H9 (cell line): ENCODE results near the gene ZNF783. TPM values are rescaled to one million over a fixed set of nuclear protein-coding genes. Genes with fewer than 3 reads are reported as not detected.
A peak's percentile ranks its signal among the peaks of the same experiment; 100 is the strongest.
"Not testable (repeated sequence)": the region's sequence is repeated elsewhere in the genome, so short reads cannot be mapped to it uniquely, and the experiment has no call there.

Experiments used
- DNase-seq: peaks from one replicate; pipeline ENCODE4 v3.0.0-alpha.2; 2017
- H2AFZ ChIP-seq: one replicate; pipeline ENCODE4 v1.6.1; 2013; ENCODE audit warnings: mild to moderate bottlenecking, low read length, control low read depth, moderate library complexity
- H2AK5ac ChIP-seq: 2 replicates; pipeline ENCODE4 v1.6.1; 2013; ENCODE audit warnings: low read length, control low read depth, mixed read lengths; ENCODE audit not compliant: insufficient read length
- H2BK120ac ChIP-seq: one replicate; pipeline ENCODE4 v1.6.1; 2013; ENCODE audit warnings: low read depth, mild to moderate bottlenecking, low read length, control low read depth, inconsistent platforms; ENCODE audit not compliant: poor library complexity, severe bottlenecking
- H2BK12ac ChIP-seq: 2 replicates; pipeline ENCODE4 v1.6.1; 2013; ENCODE audit warnings: low read length, control low read depth, mixed read lengths, low read depth; ENCODE audit not compliant: insufficient read length
- H2BK15ac ChIP-seq: 2 replicates; pipeline ENCODE4 v1.6.1; 2013; ENCODE audit warnings: low read depth, low read length, control low read depth
- H2BK20ac ChIP-seq: one replicate; pipeline ENCODE4 v1.6.1; 2013; ENCODE audit warnings: low read depth, mild to moderate bottlenecking, low read length, control low read depth, inconsistent platforms; ENCODE audit not compliant: poor library complexity, severe bottlenecking
- H2BK5ac ChIP-seq: 2 replicates; pipeline ENCODE4 v1.6.1; 2013; ENCODE audit warnings: low read length, control low read depth, mixed read lengths; ENCODE audit not compliant: insufficient read length
- H3K14ac ChIP-seq: 2 replicates; pipeline ENCODE4 v1.6.1; 2013; ENCODE audit warnings: low read length, control low read depth; ENCODE audit not compliant: insufficient read depth
- H3K18ac ChIP-seq: 2 replicates; pipeline ENCODE4 v1.6.1; 2013; ENCODE audit warnings: low read depth, mild to moderate bottlenecking, mixed read lengths, low read length, control low read depth; ENCODE audit not compliant: insufficient read length
- H3K23ac ChIP-seq: 2 replicates; pipeline ENCODE4 v1.6.1; 2013; ENCODE audit warnings: low read length, control low read depth, mixed read lengths, low read depth; ENCODE audit not compliant: insufficient read length
- H3K23me2 ChIP-seq: 2 replicates; pipeline ENCODE4 v1.6.1; 2013; ENCODE audit warnings: low read depth, mild to moderate bottlenecking, mixed read lengths, low read length, control low read depth; ENCODE audit not compliant: insufficient read length, poor library complexity, severe bottlenecking
- H3K27ac ChIP-seq: 2 replicates; pipeline ENCODE4 v1.5.1; 2013; ENCODE audit warnings: low read length, control low read depth, mixed read lengths, low read depth; ENCODE audit not compliant: insufficient read length
- H3K27me3 ChIP-seq: 2 replicates; pipeline ENCODE4 v1.6.1; 2013; ENCODE audit warnings: low read length, control low read depth, inconsistent platforms; ENCODE audit not compliant: insufficient read depth
- H3K4ac ChIP-seq: 2 replicates; pipeline ENCODE4 v1.6.1; 2013; ENCODE audit warnings: low read depth, mild to moderate bottlenecking, control low read depth, inconsistent platforms, low read length, moderate library complexity
- H3K4me1 ChIP-seq: 2 replicates; pipeline ENCODE4 v1.6.1; 2013; ENCODE audit warnings: low read length, control low read depth, inconsistent platforms; ENCODE audit not compliant: insufficient read depth
- H3K4me2 ChIP-seq: 2 replicates; pipeline ENCODE4 v1.6.1; 2013; ENCODE audit warnings: low read length, control low read depth, mixed read lengths; ENCODE audit not compliant: insufficient read length, insufficient read depth
- H3K56ac ChIP-seq: 2 replicates; pipeline ENCODE4 v1.6.1; 2013; ENCODE audit warnings: low read depth, mild to moderate bottlenecking, mixed read lengths, low read length, control low read depth; ENCODE audit not compliant: insufficient read length
- H3K79me1 ChIP-seq: 2 replicates; pipeline ENCODE4 v1.6.1; 2013; ENCODE audit warnings: low read depth, mild to moderate bottlenecking, moderate library complexity, low read length, control low read depth, inconsistent platforms; ENCODE audit not compliant: insufficient read depth, poor library complexity, severe bottlenecking
- H3K79me2 ChIP-seq: 2 replicates; pipeline ENCODE4 v1.6.1; 2013; ENCODE audit warnings: low read length, control low read depth, inconsistent platforms; ENCODE audit not compliant: insufficient read depth
- H3K9ac ChIP-seq: 2 replicates; pipeline ENCODE4 v1.6.1; 2013; ENCODE audit warnings: low read length, control low read depth, mixed read lengths; ENCODE audit not compliant: insufficient read length; ENCODE audit errors: extremely low read depth
- H3K9me3 ChIP-seq: one replicate; pipeline ENCODE4 v1.6.1; 2013; ENCODE audit warnings: low read depth, low read length, inconsistent platforms; ENCODE audit not compliant: control insufficient read depth
- H3T11ph ChIP-seq: one replicate; pipeline ENCODE4 v1.6.1; 2013; ENCODE audit warnings: mild to moderate bottlenecking, low read length, control low read depth, inconsistent platforms
- H4K20me1 ChIP-seq: one replicate; pipeline ENCODE4 v1.6.1; 2013; ENCODE audit not compliant: control insufficient read depth, insufficient read length, insufficient read depth
- H4K5ac ChIP-seq: 2 replicates; pipeline ENCODE4 v1.6.1; 2013; ENCODE audit warnings: low read depth, mild to moderate bottlenecking, mixed read lengths, low read length, control low read depth; ENCODE audit not compliant: insufficient read length
- H4K8ac ChIP-seq: replicated peaks from 2 replicates; pipeline ENCODE4 v1.6.1; 2013; ENCODE audit warnings: low read length, control low read depth, mixed read lengths, low read depth; ENCODE audit not compliant: insufficient read length
- H4K91ac ChIP-seq: 2 replicates; pipeline ENCODE4 v1.6.1; 2013; ENCODE audit warnings: low read depth, mild to moderate bottlenecking, moderate library complexity, mixed read lengths, low read length, control low read depth; ENCODE audit not compliant: insufficient read length
- H3K27ac Mint-ChIP-seq, 3 experiments: 2 replicates in 2 of 3; 3 replicates in 1 of 3; pipeline ENCODE4 v1.8.0; 2020 to 2021; ENCODE audit warnings: mixed read lengths in 3 of 3, mild to moderate bottlenecking in 1 of 3, moderate library complexity in 1 of 3
- H3K27me3 Mint-ChIP-seq: 2 replicates; pipeline ENCODE4 v1.8.0; 2021; ENCODE audit warnings: low read depth, mild to moderate bottlenecking, moderate library complexity, mixed read lengths
- H3K36me3 Mint-ChIP-seq, 3 experiments: 2 replicates in 2 of 3; 3 replicates in 1 of 3; pipeline ENCODE4 v1.8.0; 2020 to 2021; ENCODE audit warnings: low read depth in 3 of 3, mixed read lengths in 3 of 3; ENCODE audit not compliant: insufficient read depth in 1 of 3
- H3K4me1 Mint-ChIP-seq, 2 experiments: 2 replicates each; pipeline ENCODE4 v1.8.0; 2020; ENCODE audit warnings: mixed read lengths in 2 of 2
- H3K4me3 Mint-ChIP-seq, 2 experiments: 2 replicates in 1 of 2; 3 replicates in 1 of 2; pipeline ENCODE4 v1.8.0; 2020 to 2021; ENCODE audit warnings: mild to moderate bottlenecking in 2 of 2, mixed read lengths in 2 of 2, moderate library complexity in 1 of 2
- H3K9me3 Mint-ChIP-seq, 2 experiments: 2 replicates in 1 of 2; 3 replicates in 1 of 2; pipeline ENCODE4 v1.8.0; 2020; ENCODE audit warnings: mild to moderate bottlenecking in 2 of 2, mixed read lengths in 2 of 2, moderate library complexity in 1 of 2
- WGBS: extraction: QIAGEN DNeasy Blood & Tissue Kit; methylation state at CpG from one replicate; pipeline ENCODE4 v1.1.7; 2013; ENCODE audit warnings: missing lambda C conversion rate, low lambda C conversion rate, mixed read lengths; ENCODE audit not compliant: insufficient read length; ENCODE audit errors: extremely low coverage; 5-methylcytosine and 5-hydroxymethylcytosine counted together
- total RNA-seq: library from RNA; stranded (reverse); gene quantifications from 2 replicates; pipeline ENCODE4 v1.2.1, GENCODE V29; 2021
- TF ChIP-seq, protein P1 (sequence below): fragments of 200-600 bp; sonication (generic); conservative IDR thresholded peaks from 3 replicates; pipeline ENCODE4 v1.8.0; 2021; ENCODE audit warnings: antibody characterized with exemption, mild to moderate bottlenecking

ZNF783 gene
- total RNA-seq, 1 experiment from 2014 or later, result 13.6 TPM

GRCh38 chr7:149330914-149331567, 69.0 kb downstream of the ZNF783 start:
- Histone ChIP-seq H2AK5ac (no peak overlapping the region), H3K27ac (no peak overlapping the region), H3K23ac (no peak overlapping the region), H3K9ac (no peak overlapping the region), H3K79me2 (no peaks in the 10 kb centered on the region), H3K27me3 (no peaks in the 10 kb centered on the region), H2AFZ (no peak overlapping the region), H2BK120ac (no peak overlapping the region), H3K79me1 (no peaks in the 10 kb centered on the region), H4K8ac (no peak overlapping the region), H3K4me2 (no peak overlapping the region), H4K91ac (no peak overlapping the region), H4K5ac (no peak overlapping the region), H3K18ac (no peak overlapping the region), H3K14ac (no peak overlapping the region), H3K56ac (no peak overlapping the region), H3K4me1 (no peaks in the 10 kb centered on the region), H3K4ac (no peak overlapping the region), H4K20me1 (no peaks in the 10 kb centered on the region), H2BK15ac (no peak overlapping the region), H3K23me2 (no peaks in the 10 kb centered on the region), H2BK20ac (no peak overlapping the region), H2BK12ac (no peak overlapping the region), H2BK5ac (no peak overlapping the region), H3K9me3 (no peaks in the 10 kb centered on the region), H3T11ph (no peak overlapping the region)
- peaks cover 2 to 9% (median 3%) of the 10 kb centered on the region in 3 experiments; a peak in 4 of 7 replicates for H3K36me3 Mint-ChIP-seq
- TF ChIP-seq, protein P1, sequence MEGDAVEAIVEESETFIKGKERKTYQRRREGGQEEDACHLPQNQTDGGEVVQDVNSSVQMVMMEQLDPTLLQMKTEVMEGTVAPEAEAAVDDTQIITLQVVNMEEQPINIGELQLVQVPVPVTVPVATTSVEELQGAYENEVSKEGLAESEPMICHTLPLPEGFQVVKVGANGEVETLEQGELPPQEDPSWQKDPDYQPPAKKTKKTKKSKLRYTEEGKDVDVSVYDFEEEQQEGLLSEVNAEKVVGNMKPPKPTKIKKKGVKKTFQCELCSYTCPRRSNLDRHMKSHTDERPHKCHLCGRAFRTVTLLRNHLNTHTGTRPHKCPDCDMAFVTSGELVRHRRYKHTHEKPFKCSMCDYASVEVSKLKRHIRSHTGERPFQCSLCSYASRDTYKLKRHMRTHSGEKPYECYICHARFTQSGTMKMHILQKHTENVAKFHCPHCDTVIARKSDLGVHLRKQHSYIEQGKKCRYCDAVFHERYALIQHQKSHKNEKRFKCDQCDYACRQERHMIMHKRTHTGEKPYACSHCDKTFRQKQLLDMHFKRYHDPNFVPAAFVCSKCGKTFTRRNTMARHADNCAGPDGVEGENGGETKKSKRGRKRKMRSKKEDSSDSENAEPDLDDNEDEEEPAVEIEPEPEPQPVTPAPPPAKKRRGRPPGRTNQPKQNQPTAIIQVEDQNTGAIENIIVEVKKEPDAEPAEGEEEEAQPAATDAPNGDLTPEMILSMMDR, result no peak
- peaks cover 23 to 26% of the 10 kb centered on the region in 2 experiments for H3K9me3 Mint-ChIP-seq
- peaks cover 0 to 2% of the 10 kb centered on the region in 2 experiments; a peak in 1 of 4 replicates for H3K4me1 Mint-ChIP-seq
- no peak overlapping the region for H3K27ac Mint-ChIP-seq
- H3K27me3 Mint-ChIP-seq, result peaks cover 7% of the 10 kb centered on the region
- WGBS, result no CpG with 5 or more reads among the region's 2 CpGs
- peak; percentile 48 for DNase-seq
- H3K4me3 Mint-ChIP-seq, result peak overlapping the region in 1 of 2 experiments; percentile 50; a peak in 1 of 5 replicates

GRCh38 chr7:149332602-149333320, 70.8 kb downstream of the ZNF783 start:
- H3K4me1 Mint-ChIP-seq, H3K27me3 Mint-ChIP-seq, H3K4me2 ChIP-seq, H3K9ac ChIP-seq, H2BK12ac ChIP-seq, H2AFZ ChIP-seq, H3K56ac ChIP-seq, H2AK5ac ChIP-seq, H3K4ac ChIP-seq, H3K18ac ChIP-seq, H3T11ph ChIP-seq, H3K27me3 ChIP-seq, H3K23ac ChIP-seq, H4K5ac ChIP-seq, H3K14ac ChIP-seq, H2BK20ac ChIP-seq, H3K36me3 Mint-ChIP-seq, H3K4me3 Mint-ChIP-seq, H2BK15ac ChIP-seq, H2BK5ac ChIP-seq, H3K23me2 ChIP-seq, H3K79me1 ChIP-seq, H3K4me1 ChIP-seq, H3K79me2 ChIP-seq, H3K27ac ChIP-seq, DNase-seq, H4K8ac ChIP-seq, H4K20me1 ChIP-seq, H3K9me3 ChIP-seq, H2BK120ac ChIP-seq, H3K27ac Mint-ChIP-seq, H4K91ac ChIP-seq: not testable (repeated sequence)
- H3K9me3 Mint-ChIP-seq, result peaks cover 19 to 20% of the 10 kb centered on the region in 2 experiments
- no CpG with 5 or more reads among the region's 18 CpGs for WGBS
